ENCODE data around the gene HPS3. TPM values are rescaled to one million over a fixed set of nuclear protein-coding genes. Genes with fewer than 3 reads are reported as not detected.
"Not testable (repeated sequence)": the region's sequence is repeated elsewhere in the genome, so short reads cannot be mapped to it uniquely, and the experiment has no call there.

HPS3 gene
- total RNA-seq, 1 donor from 2014 or later: 5.8 TPM

DNA sequence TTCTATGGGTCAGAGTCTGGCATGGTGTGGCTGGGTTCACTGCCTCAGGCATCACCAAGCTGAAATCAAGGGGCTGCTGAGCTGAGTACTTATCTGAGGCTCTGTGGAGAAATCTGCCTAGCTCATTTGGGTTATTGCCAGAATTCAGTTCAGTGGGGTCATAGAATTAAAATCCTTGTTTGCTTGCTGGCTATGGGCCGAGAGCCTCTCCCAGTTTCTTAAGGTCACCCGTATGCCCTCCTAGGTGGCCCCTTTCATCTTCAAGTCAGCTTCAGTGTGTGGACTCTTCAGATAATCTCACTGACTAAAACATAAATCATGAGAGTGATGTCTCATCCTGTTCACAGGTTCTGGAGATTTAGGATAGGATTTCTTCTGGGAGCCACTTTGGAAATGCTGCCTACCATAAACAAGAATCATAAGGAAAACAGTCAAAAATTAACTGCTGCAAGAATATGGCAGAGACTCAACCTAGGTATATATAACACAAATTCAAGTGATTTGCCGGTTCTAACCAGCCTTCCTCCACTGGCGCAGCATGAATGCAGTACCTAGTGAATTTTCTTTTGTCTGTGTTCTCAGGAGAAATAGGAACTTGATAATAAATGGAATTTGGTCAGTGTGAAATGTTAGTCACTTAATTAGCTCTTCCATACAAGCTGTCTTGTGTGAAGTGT is 86.9 kb downstream of the HPS3 start:
- ATAC-seq (peak; percentile 37), DNase-seq (no peak)
- intact Hi-C loops (cut with micrococcal nuclease): no loop called here

GRCh38 chr3:149217347-149217746 is 87.9 kb downstream of the HPS3 start:
- intact Hi-C loops (cut with micrococcal nuclease): no loop called here
- ATAC-seq (no peak), DNase-seq (no peak)

- DNase-seq; ATAC-seq; intact Hi-C loops (cut with micrococcal nuclease): not testable (repeated sequence)
Measured at GRCh38 chr3:149219380-149220121, 90.1 kb downstream of the HPS3 start.

- intact Hi-C loops (cut with micrococcal nuclease): no loop called here
- ATAC-seq: no peak
Measured at GRCh38 chr3:149221783-149222517, 92.5 kb downstream of the HPS3 start, which contains the start of gene CP. CP (minus strand) TSS chr3:149221829; CDS start chr3:149221792, 37 bp downstream.

More at GRCh38 chr3:149221783-149222517, 92.5 kb downstream of the HPS3 start, which contains the start of gene CP:
- no peak for DNase-seq

Other genes starting within 250 kb of the HPS3 start
- 179 TPM for gene GYG1, start 138.1 kb upstream of the HPS3 start, total RNA-seq
- gene HLTF, start 43.1 kb upstream of the HPS3 start, total RNA-seq: 29.0 TPM
- gene CP, start 92.2 kb downstream of the HPS3 start, total RNA-seq: 2.2 TPM
- gene TM4SF18, start 204.0 kb downstream of the HPS3 start, total RNA-seq: 11.6 TPM
- 112 TPM for gene TM4SF1, start 248.0 kb downstream of the HPS3 start, total RNA-seq